H1 (cell line): ENCODE measurements around the gene LTBP3. TPM values are rescaled to one million over a fixed set of nuclear protein-coding genes. Genes with fewer than 3 reads are reported as not detected.
"Not testable (repeated sequence)": the region's sequence is repeated elsewhere in the genome, so short reads cannot be mapped to it uniquely, and the experiment has no call there.

Experiments used
- CTCF ChIA-PET: fragments of 300-600 bp; sonication (Branson Sonifier 250); formaldehyde crosslinking; loops from one replicate; lab custom pipeline; 2021; ENCODE audit not compliant: partially characterized antibody; lab: Charles Lee
- POLR2A ChIA-PET: fragments of 300-600 bp; sonication (Branson Sonifier 250); formaldehyde crosslinking; loops from one replicate; lab custom pipeline; 2021; ENCODE audit warnings: inconsistent platforms; ENCODE audit not compliant: partially characterized antibody; lab: Charles Lee
- DNase-seq, 2 experiments: peaks; one replicate each; pipeline versions ENCODE4 v3.0.0 to v3.0.0-alpha.2; 2010 to 2022; ENCODE audit warnings: low spot score in 2 of 2, low read depth in 1 of 2, mixed read lengths in 1 of 2
- FAIRE-seq: peaks from 2 replicates; lab custom pipeline; 2011; peaks lifted over from hg19 to GRCh38; lab: Jason Lieb, UNC
- H2AFZ ChIP-seq: 2 replicates; pipeline ENCODE4 v1.8.1; 2012; ENCODE audit warnings: low read length, inconsistent platforms
- H2AK5ac ChIP-seq: 2 replicates; pipeline ENCODE4 v1.6.1; 2013; ENCODE audit warnings: low read depth, low read length
- H2BK120ac ChIP-seq: replicated peaks from 2 replicates; pipeline ENCODE3; 2013; ENCODE audit warnings: low read depth, low read length, inconsistent platforms
- H2BK12ac ChIP-seq: 2 replicates; pipeline ENCODE4 v1.6.1; 2013; ENCODE audit warnings: low read depth, low read length
- H2BK15ac ChIP-seq: 2 replicates; pipeline ENCODE4 v1.6.1; 2013; ENCODE audit warnings: low read length
- H2BK20ac ChIP-seq: 2 replicates; pipeline ENCODE4 v1.6.1; 2013; ENCODE audit warnings: low read length
- H2BK5ac ChIP-seq: 2 replicates; pipeline ENCODE4 v1.6.1; 2013; ENCODE audit warnings: low read depth, low read length
- H3K14ac ChIP-seq: 2 replicates; pipeline ENCODE4 v1.6.1; 2013; ENCODE audit warnings: inconsistent platforms; ENCODE audit not compliant: insufficient read length
- H3K18ac ChIP-seq: 2 replicates; pipeline ENCODE4 v1.6.1; 2013; ENCODE audit warnings: low read length; ENCODE audit errors: extremely low read depth
- H3K23ac ChIP-seq: 2 replicates; pipeline ENCODE4 v1.6.1; 2013; ENCODE audit warnings: inconsistent platforms; ENCODE audit not compliant: insufficient read length
- H3K23me2 ChIP-seq: 2 replicates; pipeline ENCODE4 v1.6.1; 2013; ENCODE audit warnings: low read depth, low read length
- H3K27ac ChIP-seq: 2 replicates; pipeline ENCODE4 v1.6.1; 2011; ENCODE audit warnings: low read depth, low read length, inconsistent platforms
- H3K27me3 ChIP-seq, 4 experiments: replicated peaks in 1 of 4; 1 replicate in 1 of 4; 2 replicates in 3 of 4; pipeline versions ENCODE4 v1.6.1 to v1.8.1; 2011 to 2013; ENCODE audit warnings: low read length in 3 of 4, mild to moderate bottlenecking in 3 of 4, inconsistent platforms in 2 of 4, mixed read lengths in 2 of 4, moderate library complexity in 1 of 4; ENCODE audit not compliant: control insufficient read depth in 3 of 4, insufficient read depth in 3 of 4; ENCODE audit errors: extremely low read depth in 1 of 4
- H3K36me3 ChIP-seq, 4 experiments: 2 replicates each; pipeline versions ENCODE4 v1.6.1 to v1.8.1; 2011 to 2013; ENCODE audit warnings: mild to moderate bottlenecking in 4 of 4, low read length in 3 of 4, moderate library complexity in 2 of 4, control low read depth in 1 of 4, inconsistent platforms in 1 of 4; ENCODE audit not compliant: insufficient read depth in 4 of 4, control insufficient read depth in 2 of 4
- H3K4ac ChIP-seq: replicated peaks from 2 replicates; pipeline ENCODE3; 2013; ENCODE audit warnings: low read length, low read depth, mixed read lengths, inconsistent platforms; ENCODE audit not compliant: insufficient read length
- H3K4me1 ChIP-seq, 4 experiments: replicated peaks in 1 of 4; 1 replicate in 1 of 4; 2 replicates in 3 of 4; pipeline versions ENCODE4 v1.6.1 to v1.8.1; 2011 to 2013; ENCODE audit warnings: low read length in 3 of 4, inconsistent platforms in 2 of 4, mixed read lengths in 1 of 4; ENCODE audit not compliant: insufficient read depth in 4 of 4, control insufficient read depth in 3 of 4
- H3K4me2 ChIP-seq, 2 experiments: 2 replicates each; pipeline versions ENCODE4 v1.6.1 to v1.8.1; 2011 to 2013; ENCODE audit warnings: low read depth in 2 of 2, low read length in 2 of 2, control low read depth in 1 of 2, inconsistent platforms in 1 of 2, mild to moderate bottlenecking in 1 of 2; ENCODE audit not compliant: insufficient read depth in 1 of 2
- H3K4me3 ChIP-seq, 4 experiments: fragments of 200-600, 300-600 bp in 1 of 4; sonication (generic), shearing (Covaris generic), sonication (Bioruptor Twin) in 1 of 4; 2 replicates each; pipeline versions ENCODE4 v1.5.1 to v1.8.1; 2011 to 2016; ENCODE audit warnings: low read length in 4 of 4, low read depth in 3 of 4, control low read depth in 2 of 4, inconsistent platforms in 2 of 4, mild to moderate bottlenecking in 2 of 4, mixed read lengths in 1 of 4, moderate library complexity in 1 of 4; ENCODE audit not compliant: insufficient read depth in 2 of 4; ENCODE audit errors: extremely low read depth in 1 of 4
- H3K56ac ChIP-seq: replicated peaks from 2 replicates; pipeline ENCODE3; 2013; ENCODE audit warnings: low read depth, mild to moderate bottlenecking, mixed read lengths, low read length, inconsistent platforms; ENCODE audit not compliant: insufficient read length
- H3K79me1 ChIP-seq: 2 replicates; pipeline ENCODE4 v1.6.1; 2013; ENCODE audit warnings: low read depth, low read length, control low read depth
- H3K79me2 ChIP-seq, 2 experiments: 2 replicates each; pipeline versions ENCODE4 v1.6.1 to v1.8.1; 2012 to 2013; ENCODE audit warnings: low read length in 2 of 2, mild to moderate bottlenecking in 2 of 2, inconsistent platforms in 1 of 2; ENCODE audit not compliant: insufficient read depth in 2 of 2, control insufficient read depth in 1 of 2
- H3K9ac ChIP-seq, 4 experiments: replicated peaks in 1 of 4; 1 replicate in 1 of 4; 2 replicates in 3 of 4; pipeline versions ENCODE4 v1.6.1 to v1.8.1; 2011 to 2013; ENCODE audit warnings: low read depth in 3 of 4, low read length in 3 of 4, control low read depth in 2 of 4, mild to moderate bottlenecking in 2 of 4, moderate library complexity in 2 of 4, inconsistent platforms in 1 of 4; ENCODE audit errors: extremely low read depth in 1 of 4
- H3K9me3 ChIP-seq, 2 experiments: 2 replicates each; pipeline versions ENCODE4 v1.6.1 to v1.8.1; 2012 to 2013; ENCODE audit warnings: mild to moderate bottlenecking in 2 of 2, moderate library complexity in 2 of 2, control low read depth in 1 of 2, inconsistent platforms in 1 of 2, low read depth in 1 of 2, low read length in 1 of 2, mixed read lengths in 1 of 2; ENCODE audit not compliant: insufficient read depth in 2 of 2
- H4K20me1 ChIP-seq, 2 experiments: replicated peaks in 1 of 2; 2 replicates each; pipeline versions ENCODE3 to v1.8.1; 2011 to 2013; ENCODE audit warnings: inconsistent platforms in 2 of 2, low read length in 2 of 2, mild to moderate bottlenecking in 1 of 2; ENCODE audit not compliant: insufficient read depth in 2 of 2, control insufficient read depth in 1 of 2
- H4K5ac ChIP-seq: 2 replicates; pipeline ENCODE4 v1.6.1; 2013; ENCODE audit warnings: low read length, low read depth, mixed read lengths, inconsistent platforms; ENCODE audit not compliant: insufficient read length
- H4K8ac ChIP-seq: 2 replicates; pipeline ENCODE4 v1.8.0; 2013; ENCODE audit warnings: mild to moderate bottlenecking, moderate library complexity, low read length, inconsistent platforms; ENCODE audit not compliant: insufficient read depth; ENCODE audit errors: extremely low read depth
- H4K91ac ChIP-seq: replicated peaks from 2 replicates; pipeline ENCODE3; 2013; ENCODE audit warnings: low read length, mixed read lengths, inconsistent platforms; ENCODE audit not compliant: insufficient read length
- WGBS, 2 experiments: shearing (Covaris generic) in 1 of 2; methylation state at CpG; one replicate each; pipeline versions ENCODE4 v1.1.6 to v1.1.7; 2013 to 2015; ENCODE audit warnings: low lambda C conversion rate in 2 of 2, mixed read lengths in 2 of 2, inconsistent platforms in 1 of 2, low coverage in 1 of 2, missing lambda C conversion rate in 1 of 2; ENCODE audit not compliant: insufficient replicate concordance in 2 of 2, insufficient coverage in 1 of 2, insufficient read length in 1 of 2; ENCODE audit errors: extremely low coverage in 1 of 2, missing lambda C conversion rate in 1 of 2; 5-methylcytosine and 5-hydroxymethylcytosine counted together
- polyA plus RNA-seq, 7 experiments: library from polyadenylated mRNA; depleted of rRNA in 3 of 7; stranded (reverse) in 5 of 7; unstranded in 2 of 7; fragments of >200 nt in 5 of 7; fragments of 200-250 nt in 2 of 7; gene quantifications; 1 replicate in 5 of 7; 2 replicates in 1 of 7; 4 replicates in 1 of 7; pipeline versions ENCODE4 v1.2.1 to v1.2.3, GENCODE V29; 2011 to 2013; ENCODE audit warnings: missing spikeins in 2 of 7, mixed read lengths in 2 of 7
- total RNA-seq: library from RNA; stranded (reverse); fragmentation: NEBNext Ultra II Directional; extraction: Animal tissue kit (Norgen Biotek cat#: 25700); gene quantifications from 2 replicates; pipeline ENCODE4 v1.2.1, GENCODE V29; 2021

LTBP3 gene
- total and polyA plus RNA-seq, 2 of the 8 experiments (the other 6 are each of a cell fraction or from before 2014, with no cell fraction given): 12.8 to 17.8 TPM

GRCh38 chr11:65512311-65512710 lies 45.8 kb downstream of the LTBP3 start:
- H4K5ac ChIP-seq, H3K4me2 ChIP-seq, H2BK15ac ChIP-seq, H2BK20ac ChIP-seq, H3K9me3 ChIP-seq, FAIRE-seq, H2AK5ac ChIP-seq, DNase-seq, H3K9ac ChIP-seq, H3K23ac ChIP-seq, H2BK5ac ChIP-seq, H3K27ac ChIP-seq, H4K8ac ChIP-seq, H3K4me3 ChIP-seq, H4K91ac ChIP-seq, H3K79me2 ChIP-seq, H3K18ac ChIP-seq, H3K14ac ChIP-seq, H3K36me3 ChIP-seq, H4K20me1 ChIP-seq, H3K56ac ChIP-seq, H3K4me1 ChIP-seq, H2BK12ac ChIP-seq, H3K79me1 ChIP-seq, H3K4ac ChIP-seq, H3K23me2 ChIP-seq, H2AFZ ChIP-seq, H3K27me3 ChIP-seq, H2BK120ac ChIP-seq: not testable (repeated sequence)
- ChIA-PET POLR2A (interaction anchor here (0.7 to 29.8 kb wide), 4 partner anchors 17 to 142 kb away, joined by 3 to 1569 read pairs (median 1136); partner anchors contain the start of genes MALAT1 and NEAT1), CTCF (interaction anchor here (1.3 to 29.0 kb wide), 12 partner anchors 18 to 196 kb away, joined by 3 to 809 read pairs (median 10); partner anchors contain the start of gene MALAT1)
- WGBS, 2 experiments: 97% methylated on average over 3 of the region's 3 CpGs; no CpG with 5 or more reads in 1 of the 2 experiments
